Body of pancreas (tissue), 4 donors: ENCODE measurements around the gene RBM20.

Source experiments
- CTCF ChIP-seq, 7 experiments: fragments of 450-650 bp in 4 of 7; fragments of 200-600 bp in 3 of 7; sonication (generic) in 3 of 7; IDR thresholded peaks; one replicate each; pipeline ENCODE4 v1.5.1; 2016 to 2019; ENCODE audit warnings: antibody characterized with exemption in 7 of 7
- POLR2A ChIP-seq, 3 donors: fragments of 450-650 bp; IDR thresholded peaks; one replicate each; pipeline ENCODE4 v1.6.1; 2016; ENCODE audit warnings: antibody characterized with exemption in 3 of 3, mild to moderate bottlenecking in 2 of 3

GRCh38 chr10:110797416-110797815 is 153.3 kb downstream of the RBM20 start:
- TF ChIP-seq CTCF (IDR thresholded peaks at IDR 0.05) (no peak), POLR2A (IDR thresholded peaks at IDR 0.05) (no peak)
